ENCODE data around the gene PSAPL1. TPM values are rescaled to one million over a fixed set of nuclear protein-coding genes. Genes with fewer than 3 reads are reported as not detected.
"Not testable (repeated sequence)": the region's sequence is repeated elsewhere in the genome, so short reads cannot be mapped to it uniquely, and the experiment has no call there.

Gene PSAPL1
- total RNA-seq, 1 experiment from 2014 or later: not detected

DNA sequence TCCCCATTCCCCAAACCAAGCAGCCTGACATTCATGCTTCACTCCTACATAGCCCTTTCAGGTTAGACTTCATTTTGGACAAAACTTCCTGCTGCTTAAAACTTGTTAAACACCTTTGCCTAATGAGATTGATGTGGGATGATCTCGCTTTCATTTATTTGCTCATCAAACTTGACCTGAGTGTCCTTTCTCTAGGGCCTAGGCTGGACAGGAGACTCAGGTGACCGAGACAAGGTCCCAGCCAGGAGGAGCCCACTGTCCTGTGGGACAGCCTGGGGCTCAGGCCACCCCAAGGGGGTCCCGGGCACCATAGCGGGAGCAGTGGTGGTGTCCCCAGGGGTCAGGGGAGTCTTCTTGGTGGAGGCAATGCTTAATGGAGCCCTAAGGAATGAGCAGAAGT, 23.7 kb upstream of the PSAPL1 start:
- no peak for DNase-seq (ENCODE audit: low read depth)

DNA sequence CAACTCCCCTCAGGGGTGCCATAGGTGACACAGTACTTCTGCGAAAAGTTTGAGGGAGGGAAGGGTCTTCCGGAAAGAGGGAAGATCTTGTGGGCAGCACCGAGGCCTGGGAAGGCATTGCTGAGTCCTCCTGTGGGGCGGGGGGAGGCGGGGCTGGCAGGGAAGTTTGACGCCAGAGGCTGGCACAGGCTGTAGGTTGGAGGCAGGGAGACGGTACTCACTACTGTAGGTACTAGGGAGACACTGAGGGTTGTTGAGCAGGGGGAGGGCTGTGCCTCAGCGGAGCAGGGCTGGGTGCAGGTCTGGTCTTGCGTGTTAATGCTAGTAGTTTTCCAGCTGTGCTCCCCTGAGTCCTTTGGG, 23.3 kb upstream of the PSAPL1 start:
- no peak for DNase-seq (ENCODE audit: low read depth)

DNA sequence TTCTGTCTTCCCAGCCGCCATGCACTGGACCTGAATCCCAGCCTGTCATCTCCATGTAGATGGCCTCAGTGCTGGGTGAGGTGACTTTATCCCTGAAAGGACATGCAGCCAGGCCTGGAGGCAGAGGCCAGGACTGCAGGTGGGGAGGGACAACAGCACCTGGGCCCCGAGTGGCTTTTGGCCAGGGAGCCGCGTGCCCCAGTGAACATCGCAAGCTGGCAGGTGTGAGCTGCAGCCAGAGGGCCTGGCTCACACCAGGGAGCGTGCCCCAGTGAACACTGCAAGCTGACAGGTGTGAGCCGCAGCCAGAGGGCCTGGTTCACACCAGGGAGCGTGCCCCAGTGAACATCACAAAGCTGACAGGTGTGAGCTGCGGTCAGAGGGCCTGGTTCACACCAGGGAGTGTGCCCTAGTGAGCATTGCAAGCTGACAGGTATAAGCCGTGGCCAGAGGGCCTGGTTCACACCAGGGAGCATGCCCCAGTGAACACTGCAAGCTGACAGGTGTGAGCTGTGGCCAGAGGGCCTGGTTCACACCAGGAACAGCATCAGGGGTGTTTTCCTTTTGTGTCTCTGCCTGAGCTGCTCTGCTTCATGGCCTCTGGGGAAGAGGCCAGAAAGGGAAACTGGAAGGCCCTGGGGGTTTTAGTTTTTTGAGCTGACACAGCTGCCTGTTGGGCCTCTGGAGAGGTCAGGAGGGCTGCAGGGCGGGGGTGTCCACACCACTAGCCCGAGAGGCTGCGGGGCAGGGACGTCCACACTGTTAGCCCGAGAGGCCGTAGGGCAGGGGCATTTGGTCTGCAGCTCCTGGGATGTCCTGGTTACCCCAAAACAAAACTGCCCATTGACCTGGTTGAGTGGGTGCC, 22.7 kb upstream of the PSAPL1 start:
- DNase-seq (ENCODE audit: low read depth): no peak

DNA sequence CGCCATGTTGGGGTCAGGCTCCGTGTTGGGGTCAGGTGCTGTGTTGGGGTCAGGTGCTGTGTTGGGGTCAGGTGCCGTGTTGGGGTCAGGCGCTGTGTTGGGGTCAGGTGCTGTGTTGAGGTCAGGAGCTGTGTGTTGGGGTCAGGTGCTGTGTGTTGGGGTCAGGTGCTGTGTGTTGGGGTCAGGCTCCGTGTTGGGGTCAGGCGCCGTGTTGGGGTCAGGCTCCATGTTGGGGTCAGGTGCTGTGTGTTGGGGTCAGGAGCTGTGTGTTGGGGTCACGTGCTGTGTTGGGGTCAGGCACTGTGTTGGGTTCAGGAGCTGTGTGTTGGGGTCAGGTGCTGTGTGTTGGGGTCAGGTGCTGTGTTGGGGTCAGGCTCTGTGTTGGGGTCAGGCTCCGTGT, 18.1 kb upstream of the PSAPL1 start:
- DNase-seq (ENCODE audit: low read depth): not testable (repeated sequence)

DNA sequence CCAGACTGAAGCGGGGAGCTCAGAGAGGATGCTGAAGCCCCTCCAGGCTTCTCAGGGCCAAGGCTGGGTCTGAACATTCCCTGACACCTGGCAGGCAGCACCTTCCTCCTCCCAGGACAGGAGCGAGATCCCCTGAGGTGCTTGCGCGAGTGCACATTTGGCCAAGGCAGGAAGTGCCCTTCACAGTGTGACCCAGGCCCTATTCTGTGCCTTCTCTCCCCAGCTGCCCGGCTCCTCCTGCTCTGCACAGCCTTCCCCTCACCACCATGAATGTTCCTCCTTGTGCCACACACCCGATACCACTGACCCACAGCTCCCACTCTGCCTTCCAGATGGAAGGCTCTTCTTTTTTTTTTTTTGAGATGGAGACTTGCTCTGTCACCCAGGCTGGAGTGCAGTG, 17.1 kb upstream of the PSAPL1 start:
- DNase-seq (ENCODE audit: low read depth): no peak

DNA sequence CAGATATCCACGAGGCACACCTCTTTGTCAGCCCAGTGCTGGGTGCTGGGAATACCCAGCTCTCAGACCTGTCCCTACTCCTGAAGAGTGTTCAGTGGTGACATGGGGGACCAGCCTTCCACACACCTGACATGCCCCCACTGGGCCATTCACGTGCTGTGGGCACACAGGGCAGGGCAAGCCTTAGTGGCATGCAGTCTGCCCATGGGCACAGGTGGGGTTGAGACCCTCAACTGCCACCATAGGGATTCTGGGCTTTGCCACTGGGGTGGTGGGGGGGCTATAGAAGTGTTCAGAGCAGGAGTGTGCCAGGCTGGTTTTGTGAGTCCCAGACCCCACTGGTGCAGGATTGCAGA, 16.7 kb upstream of the PSAPL1 start:
- no peak for DNase-seq (ENCODE audit: low read depth)

DNA sequence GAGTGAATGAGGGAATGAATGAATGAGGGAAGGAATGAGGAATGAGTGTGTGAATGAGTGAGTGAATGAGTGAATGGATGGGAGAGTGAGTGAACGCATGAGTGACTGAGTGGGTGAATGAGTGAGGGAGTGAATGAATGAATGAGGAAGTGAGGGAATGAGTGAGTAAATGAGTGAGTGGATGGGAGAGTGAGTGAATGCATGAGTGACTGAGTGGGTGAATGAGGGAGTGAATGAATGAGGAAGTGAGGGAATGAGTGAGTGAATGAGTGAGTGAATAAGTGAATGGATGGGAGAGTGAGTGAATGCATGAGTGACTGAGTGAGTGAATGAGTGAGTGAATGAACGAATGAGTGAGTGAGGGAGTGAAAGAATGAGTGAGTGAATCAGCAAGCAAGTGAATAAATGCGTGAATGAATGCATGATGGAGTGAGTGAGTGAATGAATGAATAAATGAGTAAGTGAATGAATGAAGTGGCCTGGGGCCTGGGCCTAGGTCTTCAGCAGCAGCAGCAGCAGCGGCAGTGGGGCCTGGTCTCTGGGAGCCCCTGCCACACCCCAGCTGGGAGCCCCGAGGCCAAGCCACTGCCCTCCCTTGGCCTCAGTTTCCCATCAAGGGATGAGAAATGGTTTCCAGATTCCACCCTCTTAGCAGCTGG, 16.2 kb upstream of the PSAPL1 start:
- no peak for DNase-seq (ENCODE audit: low read depth)

DNA sequence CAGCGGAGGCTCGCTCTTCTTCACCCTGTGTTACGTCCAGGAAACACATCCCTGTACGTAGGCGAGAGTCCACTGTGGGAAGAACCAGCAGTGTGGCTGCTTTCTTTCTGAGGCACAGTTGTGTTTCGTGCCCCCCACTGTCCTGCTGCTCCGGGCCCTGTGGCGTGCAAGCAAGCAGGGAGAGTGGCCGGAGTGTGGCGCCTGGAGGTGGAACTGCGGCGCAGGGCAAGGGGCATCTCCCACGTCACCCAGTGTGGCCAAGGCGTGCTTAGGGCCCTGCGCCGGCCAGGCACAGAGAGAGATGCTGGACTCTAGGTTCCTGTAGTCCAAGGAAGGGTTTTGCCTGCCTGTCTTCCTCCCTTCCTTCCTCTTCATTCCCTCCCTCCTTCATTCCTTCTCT, 13.3 kb upstream of the PSAPL1 start:
- no peak for DNase-seq (ENCODE audit: low read depth)

DNA sequence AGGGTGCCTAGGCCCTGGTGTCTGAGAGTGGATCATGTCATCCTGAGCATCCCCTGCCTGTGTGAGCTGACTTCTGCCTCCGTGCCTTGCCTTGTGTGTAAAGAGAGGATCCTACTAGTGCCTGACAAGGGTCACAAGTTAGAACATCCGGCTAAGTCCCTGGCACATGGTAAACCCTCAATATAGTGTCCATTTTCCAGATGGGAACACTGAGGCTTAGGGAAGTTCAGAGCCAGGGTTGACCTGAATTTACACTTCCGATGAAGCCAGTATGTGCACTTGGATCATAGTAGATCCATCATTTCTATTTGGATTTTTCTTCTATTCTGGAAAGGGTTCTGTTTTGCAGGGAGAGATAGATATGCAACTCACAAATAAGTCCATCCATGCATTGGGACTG, 12.5 kb upstream of the PSAPL1 start:
- no peak for DNase-seq (ENCODE audit: low read depth)

DNA sequence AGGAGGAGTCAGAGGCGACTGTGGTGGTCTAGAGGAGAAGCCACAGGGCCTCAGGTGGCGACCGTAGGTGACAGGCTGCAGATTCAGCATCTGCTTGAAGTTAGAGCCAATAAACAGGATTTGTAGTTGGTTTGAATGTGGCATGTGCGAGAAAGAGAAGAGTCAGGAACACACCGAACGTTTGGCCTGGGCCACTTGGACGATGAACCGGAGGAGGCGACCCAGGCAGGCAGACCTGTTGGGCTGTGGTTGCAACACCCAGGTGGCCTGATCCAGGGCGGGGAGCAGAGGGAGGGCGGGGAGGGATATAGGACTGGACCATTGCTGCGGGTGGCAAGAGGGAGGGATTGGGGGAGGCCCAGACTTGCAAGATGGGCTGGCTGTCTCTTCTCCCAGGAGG, 10.0 kb upstream of the PSAPL1 start:
- DNase-seq (ENCODE audit: low read depth): no peak

DNA sequence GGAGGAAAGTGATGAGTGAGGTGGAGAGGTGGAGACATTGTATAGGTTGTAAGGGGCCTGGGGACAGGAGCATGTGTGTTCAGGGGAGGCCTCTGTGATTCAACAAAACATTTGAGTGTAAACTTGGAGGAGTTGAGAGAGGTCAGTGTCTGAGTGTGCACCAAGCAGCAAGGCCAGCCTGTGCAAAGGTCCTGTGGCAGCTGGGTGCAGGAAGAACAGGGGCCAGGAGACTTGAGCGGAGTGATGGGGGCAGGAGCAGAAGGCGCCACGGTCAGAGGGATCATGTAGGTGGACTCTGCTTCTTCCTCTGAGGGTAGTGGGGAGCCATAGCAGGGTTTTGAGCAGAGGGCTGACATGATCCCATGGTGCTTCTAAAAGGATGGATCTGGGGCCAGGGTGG, 9.6 kb upstream of the PSAPL1 start:
- DNase-seq (ENCODE audit: low read depth): no peak

DNA sequence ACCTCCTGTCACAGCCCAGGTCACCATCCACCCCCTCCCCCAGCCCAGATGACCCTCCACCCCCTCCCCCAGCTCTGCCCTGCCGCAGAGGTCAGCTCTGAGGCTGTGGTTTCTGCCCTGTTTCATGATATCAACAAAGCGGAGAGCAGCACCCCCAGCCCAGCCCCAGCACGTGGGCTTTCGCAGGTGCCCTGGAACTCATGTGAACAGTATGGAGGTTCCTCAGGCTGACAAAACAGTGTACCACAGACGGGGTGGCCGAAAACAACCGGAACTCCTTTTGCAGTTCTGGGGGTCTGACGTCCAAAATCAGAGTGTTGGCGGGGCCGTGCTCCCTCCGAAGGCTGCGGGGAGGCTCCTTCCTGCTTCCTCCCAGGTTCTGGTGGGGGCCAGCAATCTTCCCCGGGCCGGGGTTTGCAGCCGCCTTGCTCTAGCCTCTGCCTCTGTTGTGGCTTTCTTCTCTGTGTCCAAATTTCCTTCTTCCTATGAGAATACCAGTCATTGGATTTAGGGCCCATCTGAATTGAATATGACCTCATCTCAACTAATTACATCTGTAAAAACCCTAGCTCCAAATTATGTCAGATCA, 7.9 kb upstream of the PSAPL1 start:
- DNase-seq (ENCODE audit: low read depth): no peak

DNA sequence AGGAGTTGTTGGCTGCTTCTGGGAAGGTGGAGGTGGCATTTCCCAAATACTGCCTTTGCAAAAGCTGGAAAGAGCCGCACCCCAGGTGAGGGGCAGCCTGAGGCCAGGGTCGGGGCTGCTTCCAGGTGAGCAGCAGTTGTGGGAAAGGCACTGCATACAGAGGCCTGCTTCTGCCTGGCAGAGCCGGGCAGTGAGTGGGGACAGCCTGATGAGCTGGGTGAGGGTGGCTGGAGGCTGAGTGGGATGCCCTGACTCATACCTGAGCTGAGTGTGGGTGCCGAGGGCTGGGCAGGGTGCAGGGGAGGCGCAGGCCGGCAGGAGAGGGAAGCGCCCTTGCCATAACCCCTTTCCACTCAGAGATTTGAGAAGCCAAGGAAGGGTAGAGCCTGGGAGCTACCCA, 6.5 kb upstream of the PSAPL1 start:
- no peak for DNase-seq (ENCODE audit: low read depth)

DNA sequence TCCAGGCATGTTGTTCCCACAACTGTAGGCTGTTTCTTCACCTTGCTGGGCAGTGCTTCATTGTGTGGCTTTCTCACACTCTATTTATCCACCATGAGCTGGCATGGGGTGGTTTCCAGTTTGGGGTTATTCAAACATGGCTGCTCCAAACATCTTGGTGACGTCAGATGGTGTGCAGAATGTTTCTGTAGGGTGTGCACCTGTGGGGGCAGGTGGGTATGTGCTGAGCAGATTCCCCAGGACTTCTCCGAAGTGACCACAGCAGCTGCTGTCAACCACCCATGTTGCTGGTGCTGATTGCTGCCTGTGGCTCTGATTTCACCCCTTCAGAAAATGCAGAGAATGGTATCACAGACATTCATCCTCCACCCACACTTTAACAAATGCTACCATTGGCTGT, 5.0 kb upstream of the PSAPL1 start:
- no peak for DNase-seq (ENCODE audit: low read depth)

DNA sequence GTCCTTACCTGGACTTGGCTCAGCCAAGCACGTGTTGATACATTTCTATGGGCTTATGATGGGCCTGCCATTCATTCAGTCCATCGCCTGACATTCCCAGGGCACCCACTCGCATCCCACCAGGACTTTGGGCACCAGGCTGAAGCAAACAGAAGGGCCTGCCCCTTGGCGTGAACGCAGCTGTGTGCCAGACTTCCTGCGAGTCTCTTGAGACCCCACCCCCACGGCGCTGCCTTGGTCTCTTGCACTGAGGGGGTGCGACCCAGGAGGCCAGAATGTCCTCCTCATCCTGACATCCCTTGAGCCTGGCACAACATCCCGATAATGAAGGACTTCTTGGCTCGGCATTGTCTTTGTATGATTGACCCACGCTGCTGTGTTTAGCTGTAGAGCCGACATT, 1.5 kb upstream of the PSAPL1 start:
- no peak for DNase-seq (ENCODE audit: low read depth)

DNA sequence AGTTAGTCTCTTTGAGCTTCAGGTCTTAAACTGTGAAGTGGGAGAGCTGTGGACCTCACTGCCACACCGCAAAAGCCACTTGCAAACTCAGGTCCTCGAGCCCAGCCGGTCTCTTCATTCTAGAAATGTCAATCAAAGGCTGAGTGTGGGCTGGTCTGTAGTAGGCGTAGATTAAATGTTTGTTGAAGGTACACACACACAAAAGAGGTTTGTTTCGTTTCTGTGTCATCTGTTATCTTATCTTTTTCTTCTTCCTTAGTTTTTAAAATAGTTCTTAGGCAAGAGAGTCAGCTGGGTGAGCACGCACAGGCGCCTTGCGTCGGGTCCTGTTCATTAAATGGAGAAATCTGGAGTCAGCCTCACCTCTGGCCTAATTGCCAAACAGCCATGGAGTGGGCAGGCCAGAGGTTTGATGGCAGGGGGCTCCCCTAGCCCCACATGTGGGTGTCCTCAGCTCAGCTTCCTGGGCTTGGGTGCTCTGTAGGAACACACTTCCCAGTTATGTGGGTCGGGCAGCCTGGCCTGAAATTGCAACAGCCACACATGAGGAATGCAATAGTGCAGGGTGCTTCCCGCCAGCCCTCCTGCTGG, 836 bp upstream of the PSAPL1 start:
- DNase-seq (ENCODE audit: low read depth): no peak

DNA sequence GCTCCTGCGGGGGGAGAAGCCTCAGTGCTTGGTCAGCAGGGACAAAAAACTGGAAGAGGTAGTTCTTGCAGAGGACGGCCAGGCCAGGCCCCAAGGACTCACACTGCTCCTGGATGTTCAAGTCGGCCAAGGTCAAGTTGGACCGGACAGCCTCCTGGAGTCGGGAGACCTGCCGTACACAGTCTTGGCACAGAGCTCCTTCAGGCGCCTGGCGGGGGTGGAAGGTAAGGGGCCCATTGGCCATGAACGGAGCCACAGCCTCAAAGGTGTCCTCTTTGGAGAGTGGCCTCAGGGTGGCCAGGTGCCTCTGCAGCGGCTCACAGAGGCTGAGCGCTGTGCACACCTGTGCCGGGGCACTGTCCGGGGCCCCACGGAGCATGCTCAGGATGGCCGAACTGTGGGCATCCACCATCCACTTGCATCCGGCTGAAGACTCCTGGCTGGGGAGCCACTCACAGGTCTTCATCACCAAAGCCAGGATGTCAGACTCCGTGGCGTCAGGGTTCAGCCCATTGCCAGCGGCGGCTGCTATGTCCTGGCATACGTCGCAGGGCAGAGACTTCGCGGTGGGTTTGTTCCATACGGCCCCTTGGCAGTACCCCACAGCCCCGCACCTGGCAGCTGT, 477 bp downstream of the PSAPL1 start:
- DNase-seq (ENCODE audit: low read depth): no peak

DNA sequence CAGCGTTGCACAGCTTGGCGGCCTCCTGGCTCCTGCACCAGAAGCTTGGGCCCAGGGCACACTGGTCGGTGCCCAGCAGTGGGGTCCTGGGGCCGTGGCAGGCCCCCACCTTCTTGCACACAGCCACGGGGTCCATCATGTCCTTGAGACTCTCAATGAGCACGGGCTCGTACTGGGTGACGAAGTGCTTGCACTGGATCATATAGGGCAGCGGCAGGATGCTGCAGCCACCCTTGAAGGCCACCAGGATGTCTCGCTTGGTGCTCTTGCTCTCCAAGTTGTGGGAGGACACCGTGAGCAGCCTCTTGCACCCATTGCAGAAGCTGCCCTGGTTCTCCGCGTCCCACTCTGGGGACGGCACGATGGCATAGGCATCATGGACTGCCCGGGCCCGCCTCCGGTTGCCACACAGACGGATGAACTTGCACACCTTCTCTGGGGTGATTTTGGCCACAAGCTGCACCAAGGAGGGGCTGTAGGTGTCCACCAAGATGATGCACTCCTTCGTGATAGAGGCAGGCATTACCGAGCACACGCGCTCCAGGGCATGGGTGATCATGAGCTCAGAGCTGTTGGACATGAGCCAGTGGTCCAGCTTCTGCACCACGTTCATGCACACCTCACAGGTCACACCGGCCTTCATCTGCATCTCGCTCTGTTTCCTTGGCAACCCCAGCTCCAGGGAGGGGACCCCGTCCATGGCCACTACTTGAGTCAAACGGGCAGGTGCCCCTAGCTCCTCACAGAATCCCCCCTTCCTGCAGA, 1.2 kb downstream of the PSAPL1 start:
- DNase-seq (ENCODE audit: low read depth): no peak

DNA sequence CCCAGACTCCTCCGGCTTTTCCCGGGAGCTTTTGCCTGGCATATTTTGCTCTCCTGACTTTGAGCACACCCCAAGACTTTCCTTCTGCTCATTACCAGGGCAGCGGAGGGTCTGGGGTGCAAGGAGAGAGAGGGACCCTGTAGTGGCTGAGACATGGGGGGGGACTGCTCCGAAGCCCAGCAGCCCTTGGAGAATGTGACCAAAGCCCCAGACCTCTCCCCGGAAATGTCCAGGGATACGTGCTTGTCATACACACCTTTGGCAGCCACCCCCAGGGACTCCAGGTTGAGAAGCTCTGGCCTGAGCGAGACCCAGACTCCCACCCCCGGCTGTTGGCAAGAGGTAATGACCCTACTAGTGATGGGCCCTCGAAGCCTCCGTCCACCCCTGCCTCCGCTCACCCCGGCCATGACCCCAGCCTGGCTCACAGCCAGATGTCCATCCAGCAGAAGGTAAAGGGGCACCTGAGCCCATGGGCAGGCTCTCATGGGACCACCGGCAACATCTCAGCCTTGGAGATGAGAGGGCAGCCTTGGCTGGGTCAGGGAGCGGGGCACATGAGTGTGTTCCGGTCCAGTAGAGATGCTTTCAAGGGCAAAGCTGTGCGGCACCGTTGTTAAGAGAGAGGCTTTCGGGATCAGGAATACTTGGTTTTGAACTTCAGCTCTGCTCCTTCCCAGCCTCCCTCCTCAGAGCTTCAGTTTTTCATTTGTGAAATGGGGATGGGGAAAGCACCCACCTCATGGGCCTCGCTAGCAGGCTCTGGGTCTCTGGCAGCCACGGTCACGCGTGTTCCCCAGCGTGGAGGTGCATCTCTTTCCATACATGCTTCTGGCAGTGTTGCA, 2.0 kb downstream of the PSAPL1 start:
- DNase-seq (ENCODE audit: low read depth): no peak

DNA sequence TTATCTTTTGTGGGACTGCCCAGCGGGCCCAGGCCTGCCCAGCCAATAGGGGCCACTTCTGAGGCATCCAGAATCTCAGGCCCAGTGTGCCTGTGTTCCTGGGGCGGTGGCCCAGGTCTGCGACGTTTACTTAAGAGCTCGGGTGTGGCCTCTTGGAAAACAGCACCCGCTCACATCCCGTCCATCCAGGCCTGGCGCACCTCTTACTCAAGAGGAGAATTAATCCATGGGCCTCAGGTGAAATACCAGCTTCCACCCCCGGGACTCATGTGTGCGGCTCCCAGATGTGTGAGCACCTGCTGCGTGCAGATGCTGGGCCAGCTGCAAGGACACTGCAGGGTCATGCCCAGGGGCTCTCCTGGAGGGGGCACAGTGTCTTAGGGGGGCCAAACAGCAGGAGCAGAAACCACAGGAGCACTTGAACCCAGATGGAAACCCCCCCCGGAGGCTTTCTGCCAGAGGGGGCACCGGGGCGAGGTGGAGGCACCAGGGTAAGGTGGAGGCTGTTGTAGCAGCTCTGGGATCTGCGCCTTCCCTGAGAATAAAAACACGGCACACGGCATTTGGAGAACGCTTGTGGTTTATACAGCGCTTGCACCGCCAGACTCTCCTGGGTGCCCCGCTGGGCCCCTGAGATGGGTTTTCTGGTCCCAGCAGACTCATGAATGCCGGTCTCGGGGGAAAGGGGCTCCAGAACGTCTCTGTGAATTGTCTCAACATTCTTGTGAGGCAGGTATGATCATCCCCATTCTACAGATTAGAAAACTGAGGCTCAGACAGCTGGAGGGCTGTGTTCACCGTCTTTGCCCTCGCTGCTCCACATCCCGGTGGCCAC, 2.8 kb downstream of the PSAPL1 start:
- DNase-seq (ENCODE audit: low read depth): no peak

Measured in Daoy (cell line).